HT1080 (cell line): ENCODE data around the gene AGO1. TPM values are rescaled to one million over a fixed set of nuclear protein-coding genes. Genes with fewer than 3 reads are reported as not detected.

Experiments used
- DNase-seq: peaks from one replicate; pipeline ENCODE4 v3.0.0-alpha.2; 2015; ENCODE audit warnings: low read depth
- polyA plus RNA-seq, 2 experiments: library from polyadenylated mRNA; depleted of rRNA; stranded (reverse); fragments of >200 nt; gene quantifications; 2 replicates each; pipeline ENCODE4 v1.2.3, GENCODE V29; 2015
- total RNA-seq: library from RNA; depleted of rRNA; stranded (reverse); fragments of >200 nt; shearing (Covaris generic); gene quantifications from 2 replicates; pipeline ENCODE4 v1.2.3, GENCODE V29; 2014; rRNA removed

AGO1 gene
- 22.6 and 23.0 TPM in 2 replicates for total RNA-seq
- 13.2 and 15.3 TPM in 2 replicates for polyA plus RNA-seq (2015; cell fraction: cytosol; rRNA removed)
- polyA plus RNA-seq (2015; cell fraction: nucleus; rRNA removed) = 23.8 and 27.0 TPM in 2 replicates

DNA sequence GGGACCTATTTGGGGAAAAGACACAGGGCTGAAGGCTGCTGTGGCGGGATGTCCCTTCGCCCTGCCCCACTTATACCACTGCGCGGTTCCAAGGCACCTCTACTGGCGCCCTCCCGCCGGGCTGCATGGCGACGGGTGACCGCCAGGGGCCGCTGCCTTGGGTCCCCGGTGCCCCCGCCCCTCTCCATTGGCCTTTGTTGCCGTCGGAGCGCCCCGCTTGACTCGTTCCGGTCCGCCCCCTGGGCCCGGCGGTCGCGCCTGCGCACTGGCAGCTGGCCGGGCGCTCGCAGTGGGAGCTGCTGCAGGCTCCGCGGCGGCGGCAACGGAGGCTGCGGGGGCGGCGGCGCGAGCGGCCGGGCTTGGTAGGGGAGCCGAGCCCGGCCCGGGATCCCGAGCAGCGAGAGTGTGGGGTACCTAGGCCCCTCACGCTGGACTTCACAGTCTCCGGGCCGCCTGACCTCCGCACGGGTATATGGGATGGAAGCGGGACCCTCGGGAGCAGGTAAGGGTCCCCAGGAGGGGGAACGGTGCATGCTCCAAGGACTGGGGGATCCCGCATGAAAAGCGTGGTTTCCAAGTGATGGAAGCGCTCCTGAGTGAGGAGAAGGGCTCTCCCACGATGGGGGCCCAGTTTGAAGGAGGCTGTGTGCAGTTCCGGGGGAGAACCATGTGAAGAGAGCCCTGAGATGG is at the start of gene AGO1:
TSS of gene AGO1 (plus strand) at position 265 of the 690 bp plus-strand sequence. CDS start at position 478, 213 bp downstream.
- DNase-seq = peak; percentile 86

GRCh38 chr1:35833395-35833794 is 49.6 kb upstream of the AGO1 start:
- no peak for DNase-seq

GRCh38 chr1:35834218-35834617 is 48.8 kb upstream of the AGO1 start:
- DNase-seq = no peak

- no peak for DNase-seq
These were observed 47.6 kb upstream of the AGO1 start for GRCh38 chr1:35835398-35835797.

- DNase-seq = no peak
These were observed 46.3 kb upstream of the AGO1 start for GRCh38 chr1:35836734-35837133.

- DNase-seq = no peak
These were observed 44.2 kb upstream of the AGO1 start for GRCh38 chr1:35838693-35839245.

GRCh38 chr1:35844826-35845225 is 38.2 kb upstream of the AGO1 start:
- DNase-seq = no peak

- DNase-seq = no peak
These were observed 37.2 kb upstream of the AGO1 start for GRCh38 chr1:35845766-35846165.

DNA sequence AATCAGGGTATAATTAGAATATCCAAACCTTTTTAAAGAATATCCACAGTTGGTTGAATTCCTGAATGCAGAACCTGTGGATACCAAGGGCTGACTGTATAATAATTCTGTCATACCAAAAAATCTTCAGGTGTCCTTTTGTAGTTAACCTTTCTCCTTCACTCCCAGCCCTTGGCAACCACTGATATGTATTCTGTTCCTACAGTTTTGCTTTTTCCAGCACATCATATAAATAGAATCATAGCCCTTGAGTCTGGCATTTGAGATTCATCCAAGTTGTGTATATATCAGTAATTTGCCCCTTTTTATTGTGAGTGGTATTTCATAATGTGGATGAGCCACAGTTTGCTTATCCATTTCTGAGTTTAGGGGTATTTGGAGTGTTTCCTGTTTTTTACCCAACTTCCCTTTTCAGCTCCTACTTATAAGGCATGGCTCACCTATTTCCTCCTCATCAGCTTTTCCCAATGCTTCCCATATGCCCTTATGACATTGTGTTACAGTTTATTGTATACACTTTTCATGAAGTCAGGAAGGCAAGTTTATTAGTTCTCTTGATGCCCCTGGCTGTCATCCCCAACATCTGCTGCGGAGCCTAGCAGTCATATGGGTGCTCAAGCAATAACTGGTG is 35.0 kb upstream of the AGO1 start:
- DNase-seq = no peak

GRCh38 chr1:35850051-35850450 is 33.0 kb upstream of the AGO1 start:
- no peak for DNase-seq

- no peak for DNase-seq
These were observed 32.3 kb upstream of the AGO1 start for GRCh38 chr1:35850716-35851115.

DNA sequence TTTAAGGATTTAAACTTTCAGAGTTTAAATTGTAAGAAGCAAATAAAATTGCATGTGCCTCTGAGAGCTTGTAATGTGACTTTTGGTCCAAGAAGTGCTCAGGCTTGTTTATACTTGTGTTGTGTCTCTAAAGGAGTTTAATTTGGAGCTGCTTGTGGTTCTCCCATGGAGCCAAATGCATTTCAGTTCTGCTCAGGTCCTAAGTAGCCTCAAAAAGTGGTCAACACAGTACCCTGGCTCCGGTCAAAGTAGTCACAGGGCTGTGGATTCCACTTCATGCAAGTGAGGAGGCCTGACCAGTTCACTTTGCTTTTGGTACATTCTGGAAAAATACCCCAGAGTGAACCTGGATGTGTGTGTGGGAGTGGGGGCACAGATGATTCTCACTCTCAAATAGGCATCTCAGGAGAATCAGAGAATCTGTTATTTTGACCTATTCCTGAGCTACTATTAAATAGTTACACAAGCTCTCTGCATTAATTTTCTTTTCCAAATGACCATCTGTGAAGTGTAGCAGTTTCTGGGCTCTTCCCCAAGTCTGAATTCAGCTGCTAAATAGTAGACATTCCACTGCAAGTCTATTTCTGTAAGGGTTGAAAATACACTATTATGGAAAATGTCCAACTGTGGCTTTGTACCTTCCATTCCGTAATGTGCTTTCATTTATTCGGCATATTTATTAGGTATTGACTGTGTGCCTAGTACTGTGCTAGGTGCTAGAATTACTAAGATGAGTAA is 31.7 kb upstream of the AGO1 start:
- no peak for DNase-seq

DNA sequence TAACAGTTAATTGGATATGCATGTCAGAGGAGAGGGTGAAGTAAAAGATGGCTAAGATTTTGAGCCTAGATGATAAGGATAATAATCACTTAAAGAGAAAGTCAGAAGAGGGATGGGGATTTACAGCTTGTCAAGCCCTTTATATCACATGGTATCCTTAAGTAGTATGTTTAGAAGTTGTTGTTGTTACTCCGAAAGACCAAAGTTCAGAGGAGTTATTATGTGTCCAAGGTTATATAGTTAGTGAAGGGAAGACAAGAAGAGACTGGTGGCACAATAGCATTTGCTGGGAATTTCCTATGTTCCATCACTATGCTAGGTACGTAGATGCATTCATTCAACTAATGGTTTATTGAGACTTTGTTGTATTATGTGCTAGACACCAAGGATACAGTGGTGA is 30.8 kb upstream of the AGO1 start:
- DNase-seq = no peak

GRCh38 chr1:35854989-35855700 is 27.9 kb upstream of the AGO1 start:
- no peak for DNase-seq

DNA sequence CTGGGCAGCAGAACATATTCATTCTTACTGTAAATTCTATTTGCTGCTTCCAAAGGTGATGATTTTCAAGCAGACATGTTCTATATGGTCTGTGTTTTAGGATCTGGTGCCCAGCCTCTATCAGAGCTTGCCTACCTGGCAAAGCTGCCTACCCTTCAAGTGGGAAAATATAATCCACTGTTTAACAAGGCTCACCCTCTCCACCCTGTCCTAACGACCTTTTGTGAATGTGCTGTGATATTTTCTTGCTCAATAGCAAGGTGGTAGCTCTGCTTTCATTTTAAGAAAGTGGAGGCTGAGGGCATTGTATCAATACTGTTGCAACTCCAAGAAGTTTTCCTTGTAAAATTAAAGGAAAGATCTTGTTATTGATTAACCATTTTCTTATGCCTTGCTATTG is 26.0 kb upstream of the AGO1 start:
- no peak for DNase-seq

- DNase-seq = peak; percentile 33
These were observed 25.2 kb upstream of the AGO1 start for GRCh38 chr1:35857830-35858229.

GRCh38 chr1:35860696-35861095 is 22.3 kb upstream of the AGO1 start:
- no peak for DNase-seq

DNA sequence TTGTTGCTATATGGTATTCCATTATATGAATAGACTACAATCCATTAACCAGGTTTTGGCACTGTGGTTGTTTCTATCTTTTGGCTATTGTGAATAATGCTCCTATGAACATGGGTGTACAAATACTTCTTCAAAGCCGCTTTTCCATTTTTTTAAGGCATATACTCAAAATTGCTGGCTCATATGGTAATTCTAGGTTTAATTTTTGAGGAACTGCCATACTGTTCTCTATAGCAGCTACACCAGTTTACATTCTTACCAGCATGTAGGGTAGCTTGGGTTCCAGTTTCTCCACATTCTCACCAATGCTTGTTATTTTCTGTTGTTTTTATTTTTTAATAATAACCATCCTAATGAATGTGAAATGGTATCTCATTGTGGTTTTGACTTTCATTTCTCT is 19.9 kb upstream of the AGO1 start:
- DNase-seq = no peak

DNA sequence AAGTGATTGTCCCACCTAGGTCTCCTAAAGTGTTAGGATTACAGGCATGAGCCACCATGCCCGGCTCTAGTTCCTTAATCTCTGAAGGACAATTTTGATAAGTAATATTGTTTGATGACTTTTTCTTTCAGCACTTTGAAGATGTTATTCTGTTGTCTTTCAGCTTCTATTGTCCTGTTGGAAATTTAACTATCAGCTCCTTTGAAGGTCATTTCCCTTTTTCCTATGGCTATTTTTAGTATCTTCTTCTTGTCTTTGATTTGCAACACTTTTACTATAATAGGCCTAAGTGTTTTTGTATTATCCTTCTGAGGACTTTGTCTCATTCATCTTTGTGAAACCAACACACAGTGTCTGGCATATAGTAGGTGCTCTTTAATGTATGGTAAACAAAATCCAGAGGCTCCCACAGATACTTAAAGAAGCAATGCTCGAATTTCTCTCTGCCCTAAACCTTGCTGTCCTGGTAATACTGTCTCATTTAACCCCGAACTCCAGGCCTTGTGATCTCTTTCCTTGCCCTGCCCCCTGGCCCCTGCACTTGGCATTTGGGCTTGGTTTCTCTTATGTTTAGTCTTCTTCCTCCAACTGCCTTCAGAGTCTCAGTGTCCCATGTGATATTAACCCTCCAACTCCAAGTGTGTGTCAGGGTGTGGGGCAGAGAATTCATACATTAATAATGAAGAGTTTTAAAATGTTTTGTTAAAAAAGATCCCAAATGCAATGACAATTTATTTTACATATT is 19.0 kb upstream of the AGO1 start:
- no peak for DNase-seq

- no peak for DNase-seq
These were observed 18.2 kb upstream of the AGO1 start for GRCh38 chr1:35864813-35865212.

GRCh38 chr1:35866991-35867390 is 16.0 kb upstream of the AGO1 start:
- DNase-seq = no peak
